ENCODE data around the gene NDUFS8.

NDUFS8 gene

DNA sequence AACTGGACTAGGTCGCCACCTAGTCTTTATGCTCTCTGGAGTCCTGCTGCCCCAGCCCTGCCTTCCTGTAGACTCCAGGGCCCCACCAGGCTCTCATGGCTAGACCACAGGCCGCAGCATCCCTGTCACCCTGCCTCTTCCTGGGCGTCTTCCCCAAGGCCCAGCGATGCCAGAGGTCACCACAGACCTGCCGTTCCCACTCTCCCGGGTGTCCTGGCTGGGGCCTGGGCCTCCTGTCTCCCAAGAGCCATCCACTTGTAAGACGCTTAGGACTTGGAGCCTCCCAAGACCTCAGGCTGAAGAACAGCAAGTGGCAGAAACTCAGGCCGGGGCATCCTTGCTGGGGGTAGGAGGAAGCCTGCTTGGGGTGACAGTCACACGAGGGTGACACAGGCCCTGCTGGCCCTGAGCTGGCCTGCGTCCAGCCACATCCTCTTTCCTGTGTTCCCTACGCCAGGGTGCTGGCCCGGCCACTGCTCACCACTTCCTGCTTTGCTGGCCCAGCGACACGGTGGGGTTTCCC lies 6.3 kb downstream of the NDUFS8 start:
- peak; percentile 75 for DNase-seq (ENCODE audit: low read depth)

DNA sequence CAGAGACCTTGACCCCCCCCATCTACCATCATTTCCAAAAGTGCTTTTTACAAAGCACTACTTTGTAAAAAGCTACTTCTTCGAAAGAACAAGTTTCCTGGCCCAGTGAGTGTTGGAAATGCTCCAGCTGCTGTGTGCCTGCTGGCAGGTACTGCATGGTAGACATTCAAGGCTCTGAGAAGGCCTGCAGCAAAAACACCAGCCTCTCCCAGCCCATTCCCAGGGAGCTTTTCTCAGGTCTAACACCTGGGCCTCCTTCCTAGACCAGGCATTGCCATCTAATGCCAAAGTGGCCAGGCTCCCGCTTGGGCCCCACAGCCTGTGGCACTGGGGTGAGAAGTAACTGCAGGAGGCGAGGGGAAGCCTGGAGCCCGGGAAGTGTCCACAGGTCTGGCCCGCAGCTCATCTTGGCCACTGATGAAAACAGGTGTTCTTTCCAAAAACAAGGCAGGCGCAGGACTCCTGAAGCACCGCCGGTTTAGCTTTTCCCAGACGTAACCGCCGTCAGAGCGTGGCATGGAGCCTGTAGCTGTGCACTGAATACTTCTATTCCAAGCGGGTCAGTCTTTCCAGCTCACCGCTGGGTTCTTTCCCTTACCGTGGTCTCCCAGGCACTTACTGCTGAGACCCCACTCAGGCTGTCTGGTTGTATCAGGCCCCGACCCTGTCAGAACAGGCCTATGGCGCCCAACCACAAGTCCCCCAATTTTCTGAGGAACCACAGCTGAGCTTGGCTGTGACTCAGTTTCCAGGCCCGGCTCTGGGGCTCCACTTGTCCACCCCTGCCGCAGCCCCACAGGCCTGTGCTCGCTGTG lies 7.1 kb downstream of the NDUFS8 start:
- no peak for DNase-seq (ENCODE audit: low read depth)

GRCh38 chr11:68038226-68038717 lies 7.8 kb downstream of the NDUFS8 start:
- no peak for DNase-seq (ENCODE audit: low read depth)

- peak; percentile 87 for DNase-seq (ENCODE audit: low read depth)
Measured at GRCh38 chr11:68038718-68039525, 8.4 kb downstream of the NDUFS8 start, which contains the start of gene TCIRG1. Gene TCIRG1, plus strand, starts transcription at chr11:68039025. Its CDS starts 2,247 bp downstream, at chr11:68041272.

- no peak for DNase-seq (ENCODE audit: low read depth)
Measured at GRCh38 chr11:68039526-68040086, 9.1 kb downstream of the NDUFS8 start.

GRCh38 chr11:68040101-68040956 lies 9.8 kb downstream of the NDUFS8 start:
- no peak for DNase-seq (ENCODE audit: low read depth)

- no peak for DNase-seq (ENCODE audit: low read depth)
Measured at GRCh38 chr11:68040957-68041591, 10.6 kb downstream of the NDUFS8 start.

GRCh38 chr11:68041617-68042218 lies 11.2 kb downstream of the NDUFS8 start:
- DNase-seq (ENCODE audit: low read depth) = no peak

DNA sequence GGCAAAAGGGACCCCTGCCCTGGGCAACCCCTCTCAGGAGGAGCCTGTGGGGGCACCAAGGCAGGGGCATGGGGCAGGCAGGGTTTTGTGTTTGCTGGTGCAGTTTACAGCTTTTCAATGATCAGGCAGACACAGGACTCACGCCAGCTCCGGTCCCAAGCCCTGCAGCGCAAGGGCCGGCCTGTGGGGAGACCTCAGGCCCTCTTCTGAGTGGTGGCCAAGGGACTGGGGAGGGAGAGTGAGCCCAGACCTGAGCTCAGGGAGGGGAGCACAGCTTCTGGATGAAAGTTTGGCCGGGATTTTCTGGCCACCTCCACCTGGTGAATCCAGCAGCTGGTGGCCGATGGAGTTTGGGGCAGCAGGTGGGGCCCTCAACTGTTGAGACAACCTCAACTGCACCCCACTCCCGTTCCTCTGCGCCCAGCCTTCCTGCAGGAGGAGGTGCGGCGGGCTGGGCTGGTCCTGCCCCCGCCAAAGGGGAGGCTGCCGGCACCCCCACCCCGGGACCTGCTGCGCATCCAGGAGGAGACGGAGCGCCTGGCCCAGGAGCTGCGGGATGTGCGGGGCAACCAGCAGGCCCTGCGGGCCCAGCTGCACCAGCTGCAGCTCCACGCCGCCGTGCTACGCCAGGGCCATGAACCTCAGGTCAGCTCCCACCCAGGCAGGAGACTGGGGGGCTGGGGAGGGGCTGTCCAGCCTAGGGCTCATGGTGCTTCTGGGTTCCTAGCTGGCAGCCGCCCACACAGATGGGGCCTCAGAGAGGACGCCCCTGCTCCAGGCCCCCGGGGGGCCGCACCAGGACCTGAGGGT lies 11.9 kb downstream of the NDUFS8 start:
- no peak for DNase-seq (ENCODE audit: low read depth)

DNA sequence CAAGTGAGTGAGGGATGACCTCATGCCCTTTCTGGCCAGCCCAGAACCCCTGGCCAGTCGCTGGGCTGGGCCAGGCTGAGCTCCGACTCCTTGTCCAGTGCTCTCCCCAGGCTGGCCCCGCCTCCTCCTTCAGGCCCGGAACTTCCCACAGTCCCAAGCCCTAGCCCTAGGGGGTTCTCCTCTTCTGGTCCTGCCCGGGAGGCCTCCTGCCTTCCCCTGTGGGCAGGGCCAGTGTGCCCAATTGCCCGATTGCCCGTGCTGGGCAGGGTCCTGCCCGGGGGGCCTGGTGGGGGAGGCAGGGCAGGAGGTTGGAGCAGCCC lies 12.5 kb downstream of the NDUFS8 start:
- DNase-seq (ENCODE audit: low read depth) = no peak

DNA sequence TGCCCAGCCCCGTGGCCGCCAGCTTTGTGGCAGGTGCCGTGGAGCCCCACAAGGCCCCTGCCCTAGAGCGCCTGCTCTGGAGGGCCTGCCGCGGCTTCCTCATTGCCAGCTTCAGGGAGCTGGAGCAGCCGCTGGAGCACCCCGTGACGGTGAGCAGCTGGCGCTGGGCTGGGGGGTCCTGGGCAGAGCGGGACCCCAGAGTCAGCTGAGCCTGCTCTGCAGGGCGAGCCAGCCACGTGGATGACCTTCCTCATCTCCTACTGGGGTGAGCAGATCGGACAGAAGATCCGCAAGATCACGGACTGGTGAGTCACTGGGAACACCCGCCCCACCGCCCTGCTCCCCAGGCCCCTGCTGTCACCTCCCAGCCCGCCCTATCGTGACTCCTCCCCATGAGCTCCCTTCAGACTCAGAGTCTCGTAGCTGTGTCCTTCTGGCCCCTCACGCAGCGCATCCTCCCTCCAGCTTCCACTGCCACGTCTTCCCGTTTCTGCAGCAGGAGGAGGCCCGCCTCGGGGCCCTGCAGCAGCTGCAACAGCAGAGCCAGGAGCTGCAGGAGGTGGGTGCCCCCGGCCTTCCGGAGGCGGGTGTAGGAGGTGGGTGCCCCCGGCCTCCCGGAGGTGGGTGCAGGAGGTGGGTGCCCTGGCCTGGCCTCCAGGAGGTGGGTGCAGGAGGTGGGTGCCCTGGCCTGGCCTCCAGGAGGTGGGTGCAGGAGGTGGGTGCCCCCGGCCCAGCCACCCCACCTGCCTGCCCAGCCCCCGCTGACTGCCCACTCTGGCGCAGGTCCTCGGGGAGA lies 13.1 kb downstream of the NDUFS8 start:
- no peak for DNase-seq (ENCODE audit: low read depth)

DNA sequence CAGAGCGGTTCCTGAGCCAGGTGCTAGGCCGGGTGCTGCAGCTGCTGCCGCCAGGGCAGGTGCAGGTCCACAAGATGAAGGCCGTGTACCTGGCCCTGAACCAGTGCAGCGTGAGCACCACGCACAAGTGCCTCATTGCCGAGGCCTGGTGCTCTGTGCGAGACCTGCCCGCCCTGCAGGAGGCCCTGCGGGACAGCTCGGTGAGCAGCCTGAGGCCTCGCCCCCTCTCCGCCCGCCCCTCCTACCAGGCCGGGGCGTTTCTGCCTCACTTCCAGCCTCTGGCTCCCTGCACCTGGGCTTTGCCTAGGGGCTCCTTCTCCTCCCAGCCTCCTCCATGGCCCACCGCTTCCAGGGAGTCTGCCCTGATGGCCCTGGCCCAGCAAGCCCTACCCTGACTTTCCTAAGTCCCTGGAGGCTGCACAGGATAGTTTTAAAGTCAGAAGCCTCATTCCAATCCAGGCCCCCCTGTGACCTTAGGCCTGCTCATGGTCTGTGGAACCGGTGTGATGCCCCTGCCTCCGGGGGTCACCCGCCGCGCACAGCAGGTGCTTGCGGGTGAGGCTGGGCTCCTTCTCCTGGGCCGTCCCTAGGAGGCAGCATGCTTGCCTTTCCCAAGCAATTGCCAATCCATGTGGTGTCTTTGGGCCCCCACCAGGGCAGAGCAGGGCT lies 13.8 kb downstream of the NDUFS8 start:
- DNase-seq (ENCODE audit: low read depth) = no peak

- DNase-seq (ENCODE audit: low read depth) = no peak
Measured at GRCh38 chr11:68044898-68045351, 14.4 kb downstream of the NDUFS8 start.

DNA sequence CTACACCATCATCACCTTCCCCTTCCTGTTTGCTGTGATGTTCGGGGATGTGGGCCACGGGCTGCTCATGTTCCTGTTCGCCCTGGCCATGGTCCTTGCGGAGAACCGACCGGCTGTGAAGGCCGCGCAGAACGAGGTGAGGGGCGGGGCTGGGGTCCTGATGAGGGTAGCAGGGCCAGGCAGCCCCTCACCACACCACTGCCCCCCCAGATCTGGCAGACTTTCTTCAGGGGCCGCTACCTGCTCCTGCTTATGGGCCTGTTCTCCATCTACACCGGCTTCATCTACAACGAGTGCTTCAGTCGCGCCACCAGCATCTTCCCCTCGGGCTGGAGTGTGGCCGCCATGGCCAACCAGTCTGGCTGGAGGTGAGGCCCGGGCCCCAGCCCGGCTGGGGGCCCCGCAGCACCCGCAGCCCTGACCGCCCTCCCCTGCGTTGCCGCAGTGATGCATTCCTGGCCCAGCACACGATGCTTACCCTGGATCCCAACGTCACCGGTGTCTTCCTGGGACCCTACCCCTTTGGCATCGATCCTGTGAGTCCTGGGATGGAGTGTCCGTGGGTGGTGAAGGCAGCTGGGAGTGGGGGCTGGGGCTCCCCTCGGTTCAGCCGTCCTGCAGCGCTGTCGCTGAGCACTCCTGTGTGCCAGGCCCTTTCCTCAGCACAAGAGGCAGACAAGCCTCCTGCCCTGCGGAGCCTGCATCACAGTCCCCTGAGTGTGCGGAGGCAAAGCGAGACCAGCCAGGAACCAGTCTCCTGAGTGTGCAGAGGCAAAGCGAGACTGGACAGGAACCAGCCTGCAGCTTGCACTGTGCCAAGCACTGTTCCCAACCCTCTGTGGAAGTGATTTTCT lies 17.2 kb downstream of the NDUFS8 start:
- DNase-seq (ENCODE audit: low read depth) = no peak

GRCh38 chr11:68048681-68049508 lies 18.4 kb downstream of the NDUFS8 start:
- no peak for DNase-seq (ENCODE audit: low read depth)

Measured in CMK (cell line).